NCI-H1417 treated with DMSO at 0.1 percent for 48 hours (cell line): Measurements from ENCODE around the gene MVB12B.

ENCODE experiments used
- DNase-seq: peaks from one replicate; lab custom pipeline; 2025; lab: John Stamatoyannopoulos, UW

Gene MVB12B

DNA sequence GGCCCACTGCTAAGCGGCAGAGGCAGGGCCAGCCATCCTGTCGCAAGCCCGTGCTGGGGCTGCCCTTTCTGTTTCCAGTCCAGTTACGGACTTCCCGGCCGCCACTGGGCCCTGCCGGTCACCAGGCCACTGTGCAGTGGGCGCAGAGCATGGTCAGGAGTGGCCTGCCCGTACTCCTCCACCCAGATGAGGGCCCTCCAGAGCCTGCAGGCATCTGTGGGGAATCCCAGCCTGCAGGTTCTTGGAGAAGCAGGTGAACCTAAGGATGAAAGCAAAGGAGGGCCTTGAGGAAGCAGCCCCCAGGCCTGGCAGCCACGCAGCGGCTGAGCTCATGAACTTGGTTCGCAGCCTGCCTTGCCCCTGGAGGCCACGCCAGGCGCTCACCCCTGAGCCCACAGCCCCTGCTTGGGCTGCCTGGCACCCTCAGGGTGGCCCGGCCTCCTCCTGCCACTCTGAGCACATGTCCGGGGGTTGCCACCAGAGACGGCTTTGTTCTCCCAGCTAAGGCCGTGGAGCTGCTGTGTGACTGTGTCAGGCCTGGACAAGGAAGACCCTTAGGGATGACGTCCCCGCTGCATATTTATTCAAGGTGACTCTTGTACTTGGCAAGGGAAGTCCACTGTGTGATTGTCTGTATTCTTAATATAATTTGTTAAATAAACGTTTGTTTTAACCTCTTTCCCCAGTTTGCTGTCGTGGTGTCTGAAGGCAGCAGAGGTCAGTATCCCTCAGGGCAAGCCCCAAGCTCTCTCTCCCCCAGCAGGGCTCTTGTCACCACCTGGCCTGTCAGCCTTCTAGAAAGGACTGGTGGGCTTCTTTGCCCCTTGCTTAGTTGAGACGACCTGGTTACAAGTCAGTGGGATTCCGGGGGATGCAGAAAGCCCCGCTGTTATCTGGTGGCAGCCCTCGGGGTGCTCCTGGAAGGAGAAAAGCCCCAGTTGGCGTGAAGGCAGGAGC, 180.0 kb downstream of the MVB12B start:
- no peak for DNase-seq

DNA sequence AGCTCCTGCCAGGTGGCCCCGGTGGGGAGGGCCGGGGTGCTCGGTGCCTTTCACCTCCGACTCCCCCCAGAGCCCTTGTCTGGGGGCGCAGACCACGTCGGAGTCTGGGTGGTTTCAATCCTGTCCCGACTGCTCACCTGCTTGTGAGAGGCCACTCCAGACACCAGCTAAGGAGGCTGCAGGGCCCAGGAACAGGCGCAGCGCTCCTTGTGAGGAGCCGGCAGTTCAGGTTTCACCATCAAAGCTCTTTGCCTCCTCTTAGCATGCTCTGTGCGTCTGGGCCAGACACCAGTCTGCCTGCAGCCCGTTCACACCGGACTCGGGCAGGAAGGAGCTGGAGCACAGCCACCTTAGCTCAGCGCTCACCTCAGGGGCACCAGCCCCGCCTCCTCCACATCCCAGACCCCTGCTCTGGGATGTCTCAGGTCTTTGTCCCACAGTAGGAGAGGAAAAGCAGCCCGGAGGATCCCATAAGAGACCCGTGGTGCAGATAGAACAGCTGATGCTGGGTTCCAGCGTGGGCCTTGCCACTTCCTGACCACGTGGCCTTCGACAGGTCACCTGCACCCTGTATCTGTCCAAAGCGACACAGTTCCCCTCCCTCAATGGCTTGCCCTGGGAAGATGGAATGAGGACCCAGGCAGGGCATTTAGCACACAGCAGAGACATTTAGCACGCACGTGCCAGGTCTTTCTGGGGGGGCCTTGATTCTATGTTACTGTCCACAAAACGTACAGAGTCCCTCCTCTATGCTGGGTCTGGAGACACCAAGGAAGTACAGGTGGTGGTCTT, 180.9 kb downstream of the MVB12B start:
- DNase-seq: no peak

DNA sequence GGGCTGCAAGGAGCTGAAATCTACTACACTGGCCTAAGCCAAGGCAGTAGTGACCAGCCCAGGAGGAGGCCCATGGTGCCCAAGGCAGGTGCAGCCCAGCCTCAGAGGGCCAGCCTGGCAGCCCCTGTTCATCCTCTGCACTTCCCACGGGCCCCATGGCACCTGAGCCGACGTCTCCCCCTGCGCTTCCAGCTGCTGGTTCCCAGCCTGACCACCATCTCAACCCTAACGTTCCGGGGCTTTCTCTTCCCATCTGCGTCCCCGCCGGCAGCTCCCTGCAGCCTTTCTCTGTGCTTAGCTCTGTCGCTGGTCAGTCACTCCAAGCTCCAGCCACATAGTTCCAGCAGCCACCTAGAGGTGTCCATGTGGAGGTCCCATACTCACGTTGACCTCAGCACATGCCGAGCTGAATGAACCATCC, 181.6 kb downstream of the MVB12B start:
- DNase-seq: no peak

DNA sequence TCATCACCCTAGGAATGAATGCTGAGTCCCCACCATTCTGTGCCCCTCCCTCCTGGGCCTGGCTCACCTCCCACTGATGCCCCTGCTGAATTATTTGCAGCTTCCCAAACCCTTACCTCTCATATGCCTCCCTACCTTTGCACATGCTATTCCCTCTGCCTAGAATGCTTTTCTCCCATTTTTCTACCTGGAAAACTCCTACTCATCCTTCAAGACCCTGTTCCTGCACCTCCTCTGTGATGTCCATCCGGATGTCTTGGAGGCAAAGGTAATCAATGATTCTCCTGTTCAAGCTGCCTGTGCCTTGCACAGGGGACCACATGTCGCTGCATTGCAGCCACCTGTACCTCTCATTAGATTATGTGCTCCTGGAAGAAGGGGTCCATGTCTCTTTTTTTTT, 182.3 kb downstream of the MVB12B start:
- DNase-seq: no peak

DNA sequence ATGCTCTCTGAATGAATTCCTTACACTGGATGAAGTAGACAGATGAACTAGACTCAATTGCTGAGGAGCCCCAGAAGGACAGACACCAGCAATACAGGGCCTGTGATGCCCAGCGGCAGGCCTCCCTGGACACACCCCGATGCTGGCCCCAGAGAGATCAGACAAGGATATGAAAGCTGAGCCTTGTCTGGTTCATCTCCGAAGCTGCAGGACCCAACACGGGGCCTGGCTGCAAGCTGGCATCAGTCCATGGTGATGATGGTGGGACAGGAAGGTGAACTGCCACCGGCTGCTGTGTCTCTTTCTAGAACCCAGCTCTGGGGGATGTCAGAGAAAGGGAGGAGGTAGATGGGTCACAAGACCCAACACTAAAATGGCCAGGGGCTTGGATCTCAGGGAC, 183.1 kb downstream of the MVB12B start:
- DNase-seq: no peak

DNA sequence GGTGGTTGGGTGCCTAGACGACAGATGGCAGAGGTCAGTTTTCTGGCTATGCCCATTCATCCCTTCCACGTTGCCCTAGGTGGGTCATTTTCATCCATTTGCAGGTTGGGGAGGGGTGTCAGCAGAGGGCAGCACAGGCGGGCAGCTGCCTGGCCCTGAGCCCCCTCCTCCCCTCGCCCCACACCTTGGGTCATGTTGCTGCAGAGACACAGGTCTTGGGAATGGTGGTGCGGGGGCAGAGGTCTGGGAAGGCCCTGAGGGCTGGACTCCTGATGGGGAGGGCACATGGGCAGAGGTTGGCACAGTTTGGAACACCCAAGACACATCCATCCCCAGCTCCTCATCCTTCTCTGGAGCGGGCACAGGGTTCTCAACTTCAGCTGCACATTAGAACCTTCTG, 183.9 kb downstream of the MVB12B start:
- no peak for DNase-seq

DNA sequence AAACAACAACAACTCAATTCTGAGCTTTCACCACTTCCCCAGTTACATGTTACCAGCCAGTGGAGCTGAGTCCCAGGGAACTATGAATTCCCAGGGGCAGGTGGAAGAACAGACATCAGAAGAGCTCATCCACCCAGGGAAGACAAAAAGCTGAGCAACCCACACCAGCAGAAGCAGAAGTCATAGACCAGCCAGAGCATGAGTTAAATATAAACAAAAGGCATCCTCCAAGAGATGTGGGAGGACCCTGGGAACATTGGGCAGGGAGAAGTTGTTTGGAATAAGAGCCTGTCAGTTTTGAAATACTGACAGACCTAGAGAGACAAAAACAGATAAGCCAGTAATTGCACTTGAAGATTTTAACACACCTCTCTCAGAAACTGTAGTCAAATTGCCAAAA, 184.8 kb downstream of the MVB12B start:
- DNase-seq: no peak

DNA sequence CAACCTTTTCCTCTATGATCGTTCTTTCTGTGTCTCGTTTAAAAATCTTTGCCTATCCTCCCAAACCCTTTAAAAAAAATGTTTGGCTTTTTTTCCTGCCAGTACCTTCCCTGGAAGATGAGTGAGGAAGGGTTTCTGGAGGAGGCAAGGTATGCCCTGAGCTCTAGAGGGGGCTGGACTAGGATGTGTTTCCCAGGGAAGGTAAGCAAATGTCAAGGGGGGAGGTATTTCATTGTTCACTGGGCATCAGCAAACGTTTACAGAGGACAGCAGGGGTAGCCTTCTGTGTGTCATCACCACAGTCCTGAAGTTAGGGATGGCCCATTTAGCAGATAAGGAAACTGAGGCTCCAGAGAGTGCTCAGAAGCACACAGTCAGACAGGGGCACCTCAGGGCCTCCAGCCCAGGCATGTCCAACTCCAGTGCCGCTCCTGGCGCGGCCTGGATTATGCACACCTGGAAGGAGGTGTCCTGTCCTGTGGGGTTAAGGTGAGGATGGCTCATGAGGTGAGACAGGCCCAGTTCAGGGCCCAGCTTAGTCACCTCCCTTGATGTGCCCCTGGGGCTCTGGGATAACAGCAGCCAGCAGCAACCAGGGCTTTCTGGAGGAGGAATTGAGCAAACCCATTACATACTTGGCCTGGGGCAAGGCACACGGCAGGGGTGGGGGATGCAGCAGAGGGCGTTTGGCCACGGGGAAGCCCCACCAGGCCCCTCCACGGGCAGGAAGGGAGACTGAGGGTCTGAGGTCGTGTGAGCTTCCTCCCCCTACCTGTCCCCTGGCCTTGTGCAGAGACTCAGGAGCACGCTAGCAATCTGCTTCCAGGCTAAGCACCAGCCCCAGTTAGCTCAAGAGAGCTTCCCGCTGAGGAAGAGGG, 186.8 kb downstream of the MVB12B start:
- no peak for DNase-seq

DNA sequence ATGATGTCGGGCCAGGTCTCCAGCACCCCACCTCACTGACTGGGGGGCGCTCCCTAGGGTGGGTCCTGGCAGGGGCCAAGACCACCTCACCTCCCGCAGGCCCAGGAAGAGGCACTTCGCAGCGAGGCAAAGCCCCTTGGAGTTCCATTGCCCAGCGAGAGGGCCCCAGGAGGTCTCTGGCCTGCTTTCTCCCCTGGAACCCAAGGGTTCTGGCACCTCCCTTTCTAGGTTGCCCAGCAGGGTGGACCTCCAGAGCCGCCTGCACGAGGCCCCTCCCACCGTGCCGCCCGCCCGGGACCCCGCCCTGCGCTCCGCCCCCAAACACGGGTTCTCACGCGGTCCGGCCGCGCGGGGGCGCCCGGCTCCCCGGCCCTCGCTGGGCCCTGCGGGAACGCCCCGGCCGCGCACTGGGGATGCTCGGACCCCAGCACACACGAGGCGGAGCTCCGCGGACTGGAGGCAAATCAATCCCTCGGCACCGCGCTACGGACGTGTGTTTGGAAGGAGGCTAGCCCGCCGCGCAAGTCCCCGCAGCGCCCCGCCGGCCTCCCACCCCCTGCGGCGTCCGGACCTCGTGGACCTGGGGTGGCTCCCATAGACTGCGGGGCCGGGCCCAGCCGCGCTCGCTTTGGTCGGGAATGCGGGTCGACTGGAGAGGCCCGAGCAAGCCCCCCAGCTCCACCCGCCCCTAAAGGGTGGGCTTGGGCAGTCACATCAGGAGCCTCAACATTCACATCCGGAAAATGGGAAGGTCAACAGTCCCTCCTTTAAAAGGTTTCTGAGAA, 187.6 kb downstream of the MVB12B start:
- DNase-seq: no peak

DNA sequence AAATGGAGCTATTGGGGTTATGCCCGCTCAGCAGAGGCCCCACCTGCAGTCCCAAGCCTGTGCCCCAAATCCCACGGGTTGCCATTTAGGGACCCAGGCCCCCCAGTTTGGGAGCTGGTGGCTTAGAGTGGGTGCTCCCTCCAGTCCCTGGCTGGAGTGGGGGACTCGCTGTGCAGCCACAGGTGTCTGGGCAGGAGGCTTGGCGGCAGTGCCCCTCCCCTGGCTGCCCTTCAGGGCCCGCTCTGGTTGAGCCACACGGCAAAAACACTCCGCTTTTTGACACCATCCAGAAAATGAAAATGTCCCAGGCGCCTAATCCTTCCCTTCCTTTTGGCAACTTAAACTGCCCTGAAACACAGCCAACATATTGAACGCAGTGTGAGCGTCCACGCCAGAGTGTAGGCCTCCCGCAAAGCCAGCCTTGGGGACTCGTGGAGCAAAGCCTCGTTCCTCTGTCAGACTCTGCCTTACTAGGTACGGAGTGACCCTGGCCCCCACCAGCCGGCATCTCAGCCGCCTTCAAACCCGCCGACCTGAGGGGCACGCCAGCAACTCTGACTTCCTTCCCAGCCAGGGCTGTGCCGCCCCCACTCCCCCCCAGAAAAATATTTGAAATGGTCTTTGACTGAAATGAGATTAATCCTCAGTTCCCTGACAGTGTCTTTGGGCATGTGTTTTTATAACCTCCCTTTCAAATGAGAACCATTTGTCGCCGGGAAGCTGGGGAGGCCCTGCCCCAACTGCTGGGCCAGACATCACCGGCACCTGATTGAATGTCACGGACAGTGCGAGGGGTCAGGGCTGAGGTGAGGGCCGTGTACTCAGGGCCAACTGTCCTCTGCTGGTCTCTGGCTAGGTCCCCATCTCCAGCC, 188.6 kb downstream of the MVB12B start:
- no peak for DNase-seq

DNA sequence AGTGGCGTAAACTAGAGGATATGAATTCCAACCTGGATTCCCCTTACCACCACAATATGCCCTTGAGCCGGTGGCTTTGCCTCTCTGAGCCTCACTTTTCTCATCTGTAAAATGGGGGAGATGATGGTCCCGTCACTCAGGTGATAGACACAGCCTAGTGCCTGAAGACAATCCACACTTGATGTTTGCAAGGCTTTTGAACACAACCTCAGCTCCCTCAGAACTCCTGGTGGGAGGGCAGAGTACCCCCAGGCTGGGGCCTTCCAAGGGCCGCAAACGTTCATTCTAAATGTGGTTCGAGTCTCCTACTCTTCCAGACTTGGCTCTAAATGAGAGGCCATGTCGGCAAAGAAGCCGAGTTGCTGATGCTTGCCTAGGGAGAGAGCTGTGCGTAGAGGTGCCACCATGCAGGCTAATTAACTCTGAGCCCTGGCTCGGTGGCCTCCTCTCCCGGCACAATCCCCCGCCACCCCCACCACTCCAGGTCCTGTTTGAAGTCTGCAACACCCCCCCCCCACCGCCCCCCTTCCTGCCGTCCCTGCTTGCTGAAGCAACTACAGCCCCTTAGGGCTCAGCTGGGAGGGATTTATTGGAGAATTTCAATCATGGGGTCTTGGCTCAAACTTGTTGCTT, 189.4 kb downstream of the MVB12B start:
- DNase-seq: no peak

DNA sequence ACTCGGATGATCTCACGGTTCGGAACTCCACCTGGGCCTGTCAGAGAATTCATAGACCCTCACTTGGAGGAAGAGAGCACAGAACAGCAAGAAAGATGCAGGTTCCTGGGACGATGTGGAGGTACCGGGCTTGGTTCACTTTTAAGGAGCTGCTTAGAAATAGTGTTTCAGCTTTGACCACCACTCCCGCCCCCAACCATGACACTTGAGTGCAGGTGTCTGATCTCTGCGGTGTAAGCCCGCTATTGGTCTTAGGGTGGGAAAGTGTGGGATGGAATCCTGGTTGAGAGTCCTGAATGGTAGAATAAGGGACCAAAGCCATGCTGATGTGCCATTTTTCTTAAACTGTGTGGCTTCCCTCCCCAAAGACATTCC, 189.9 kb downstream of the MVB12B start:
- no peak for DNase-seq

DNA sequence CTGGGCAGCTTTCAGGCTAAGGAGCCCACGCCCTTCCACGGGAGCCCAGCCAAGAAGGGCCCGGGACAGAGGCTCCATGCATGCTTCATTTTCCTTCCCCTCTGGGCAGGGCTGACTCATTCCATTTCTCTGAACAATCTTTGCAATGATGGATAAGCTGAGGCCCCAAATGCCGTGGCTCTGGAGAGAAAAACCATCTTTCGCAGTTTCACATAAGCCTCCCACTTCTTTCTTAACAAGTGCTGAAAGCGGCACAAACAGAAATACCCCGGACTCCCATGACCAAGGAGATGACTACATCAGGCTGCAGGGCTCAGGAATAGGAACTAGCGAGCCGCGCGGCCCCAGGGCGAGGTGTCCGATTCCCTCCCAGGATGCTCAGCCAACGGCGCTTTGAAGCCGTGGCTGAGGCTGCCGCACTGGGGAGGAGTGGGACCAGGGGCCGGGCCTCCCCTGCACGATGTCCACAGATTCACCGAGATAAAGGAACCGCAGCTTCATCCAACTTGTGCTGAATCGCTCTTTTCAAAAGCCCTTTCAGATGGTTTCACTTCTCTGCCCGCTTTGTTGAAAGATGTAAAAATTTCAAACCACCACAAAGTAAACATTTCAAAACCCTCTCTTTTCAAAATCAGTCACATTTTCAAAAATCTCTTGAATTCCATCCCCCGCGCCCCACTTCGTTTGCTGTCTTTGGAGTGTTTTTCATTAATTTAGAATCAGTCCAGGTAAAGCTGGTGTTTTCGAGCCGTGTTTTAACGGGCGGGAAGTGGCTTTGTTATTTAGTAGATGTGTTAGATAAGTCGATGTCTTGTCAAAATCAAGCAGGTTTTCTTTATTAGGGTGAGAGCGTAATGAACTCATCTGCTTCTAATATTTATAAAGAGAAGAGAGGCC, 190.6 kb downstream of the MVB12B start:
- DNase-seq: no peak

DNA sequence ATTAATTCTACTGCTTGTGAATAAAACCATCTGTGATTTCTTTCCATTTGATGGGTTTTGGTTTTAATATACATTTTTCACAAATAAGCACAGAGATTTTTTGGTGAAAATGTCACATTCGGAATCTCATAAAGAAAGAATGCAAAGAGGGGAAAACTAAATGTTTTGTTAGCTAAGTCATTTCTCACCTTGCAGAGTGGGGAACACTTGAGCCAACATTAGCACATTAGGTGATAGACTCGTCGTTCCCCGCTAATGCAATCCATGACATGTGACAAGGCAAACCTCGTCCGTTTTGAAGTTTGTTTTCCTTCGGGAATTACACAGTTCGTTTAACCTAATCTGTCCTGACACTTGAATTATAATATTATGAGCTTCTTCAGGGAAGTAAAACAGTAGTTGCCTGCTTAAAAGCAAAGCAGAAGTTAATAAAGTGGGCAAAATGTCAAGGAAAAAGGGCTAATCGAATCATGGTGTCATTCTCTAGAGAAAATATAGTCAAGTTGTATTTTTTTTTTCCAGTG, 191.3 kb downstream of the MVB12B start:
- DNase-seq: no peak

DNA sequence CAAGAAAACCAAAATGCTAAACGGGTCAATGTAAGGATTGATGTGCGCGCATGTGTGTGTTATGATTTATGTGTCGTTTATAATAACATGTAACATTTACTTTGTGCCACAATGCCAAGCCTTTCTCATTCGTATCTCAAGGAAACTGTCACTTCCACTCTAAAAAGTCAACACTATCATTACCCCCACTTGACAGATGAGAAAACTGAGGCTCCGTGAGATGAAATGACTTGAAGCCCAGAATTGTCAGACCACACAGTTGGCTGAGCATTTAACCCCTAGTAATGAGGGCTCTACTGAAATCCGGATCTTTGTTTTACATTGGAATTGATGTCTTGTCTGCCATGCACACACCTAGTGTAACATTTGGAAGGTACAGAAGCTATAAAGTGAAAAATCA, 192.1 kb downstream of the MVB12B start:
- no peak for DNase-seq

DNA sequence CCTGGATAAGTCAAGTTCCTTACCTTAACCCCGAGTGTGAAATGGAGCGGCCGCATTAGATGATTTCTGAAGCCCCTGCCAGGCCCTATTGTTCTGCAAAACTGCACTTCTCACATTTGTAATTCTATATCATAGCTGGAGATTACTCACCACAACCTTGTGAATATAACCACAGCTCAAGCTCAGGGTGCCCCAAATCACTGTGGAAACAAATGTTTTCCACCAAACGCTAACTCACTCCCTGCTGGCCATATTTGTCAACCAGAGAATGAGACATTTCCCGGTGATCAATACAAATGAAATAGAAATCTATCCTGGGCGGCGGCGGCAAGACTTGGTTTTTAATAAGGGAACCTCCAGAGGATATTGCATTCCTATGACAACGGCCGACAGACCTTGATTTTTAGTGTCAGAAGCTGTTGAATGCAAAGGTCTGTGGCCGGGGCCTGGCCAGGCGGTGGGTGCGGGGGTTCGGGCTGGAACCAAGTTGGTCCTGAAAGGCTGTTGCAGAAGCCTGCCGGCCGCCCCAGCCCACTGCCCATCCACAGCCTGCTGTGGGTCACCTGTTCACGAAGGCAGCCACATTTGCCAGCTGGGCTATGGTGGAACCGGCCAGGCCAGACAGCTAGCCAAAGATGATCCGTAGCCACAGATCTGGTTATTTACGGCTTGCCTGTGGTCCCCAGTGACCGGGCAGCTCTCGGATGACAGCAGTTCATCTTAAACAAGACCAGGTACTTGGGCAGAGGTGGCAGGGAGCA, 193.2 kb downstream of the MVB12B start:
- DNase-seq: no peak

DNA sequence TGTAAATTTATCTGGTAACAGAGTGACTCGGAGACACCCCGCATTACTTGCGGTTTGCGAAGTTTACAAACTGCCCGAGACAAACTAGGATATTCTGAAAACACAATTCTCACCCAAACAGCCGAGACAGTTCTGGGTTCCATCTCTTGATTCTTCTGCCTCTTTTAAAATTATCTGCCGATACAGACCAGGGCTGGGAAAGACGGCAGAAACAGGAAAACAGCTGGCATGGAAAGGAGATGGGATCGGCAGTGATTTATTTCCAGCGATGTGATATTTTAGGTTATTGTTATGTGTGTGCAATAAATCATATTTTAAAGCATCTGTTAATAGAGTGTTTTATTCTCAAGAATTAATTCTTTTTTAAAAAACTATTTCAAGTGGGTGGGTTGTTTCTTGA, 193.8 kb downstream of the MVB12B start:
- DNase-seq: no peak

DNA sequence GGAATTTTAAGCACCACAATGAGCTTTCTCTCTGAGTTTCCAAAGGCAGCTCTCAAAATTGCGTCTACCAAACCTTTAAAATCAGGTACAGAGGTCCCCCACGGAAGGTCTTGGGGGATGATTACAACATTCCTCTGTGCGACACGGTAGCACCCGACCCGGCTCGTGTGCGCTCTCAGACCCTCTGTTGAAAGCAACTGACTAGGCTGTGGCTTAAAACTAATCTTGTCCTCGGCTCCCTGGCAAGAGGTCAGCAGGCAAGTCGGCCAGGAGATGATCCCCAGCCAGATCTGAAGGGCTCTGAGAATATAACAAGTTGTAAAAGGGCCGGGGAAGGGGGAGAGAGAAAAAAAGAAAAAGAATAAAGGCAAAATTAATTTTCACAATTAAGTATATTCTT, 194.5 kb downstream of the MVB12B start:
- no peak for DNase-seq
